PC-3 (cell line): Measurements from ENCODE around the gene EFTUD2. TPM values are rescaled to one million over a fixed set of nuclear protein-coding genes. Genes with fewer than 3 reads are reported as not detected.

Experiments
- ATAC-seq: fragments of 200-7000 bp; cut with Tn5 transposase; 2 replicates; pipeline ENCODE4 v1.9.1; 2020; ENCODE audit warnings: mild to moderate bottlenecking, moderate library complexity
- BruUV-seq: library from RNA; stranded (reverse); fragments of 400-500 nt; replicated peaks from 2 replicates; lab custom pipeline; 2021; lab: Mats Ljungman, UMichigan
- CTCF ChIA-PET: fragments of 300-600 bp; sonication (Branson Sonifier 250); formaldehyde crosslinking; loops from one replicate; lab custom pipeline; 2022; ENCODE audit warnings: antibody characterized with exemption; lab: Charles Lee
- POLR2A ChIA-PET: fragments of 300-600 bp; sonication (Branson Sonifier 250); formaldehyde crosslinking; loops from one replicate; lab custom pipeline; 2022; ENCODE audit warnings: antibody characterized with exemption; ENCODE audit not compliant: unreplicated experiment; lab: Charles Lee
- DNase-seq: peaks from one replicate; pipeline ENCODE4 v3.0.0-alpha.2; 2015
- H2AFZ ChIP-seq: fragments of 300-600 bp; sonication (generic); 2 replicates; pipeline ENCODE4 v1.6.0; 2016; ENCODE audit warnings: antibody characterized with exemption, low read length
- H3F3A ChIP-seq: fragments of 300-600 bp; sonication (generic); one replicate; pipeline ENCODE4 v1.6.0; 2017; ENCODE audit warnings: antibody characterized with exemption, low read length, control low read depth, mild to moderate bottlenecking; ENCODE audit not compliant: unreplicated experiment
- H3K27ac ChIP-seq: fragments of 300-600 bp; sonication (generic); 2 replicates; pipeline ENCODE4 v1.5.1; 2016; ENCODE audit warnings: mild to moderate bottlenecking, low read length
- H3K27me3 ChIP-seq: fragments of 300-600 bp; sonication (generic); 2 replicates; pipeline ENCODE4 v1.6.1; 2016; ENCODE audit warnings: low read length, mixed read lengths
- H3K36me3 ChIP-seq: fragments of 300-600 bp; sonication (generic); 2 replicates; pipeline ENCODE4 v1.6.1; 2016; ENCODE audit warnings: low read depth, mixed run types, low read length, mixed read lengths
- H3K4me1 ChIP-seq: fragments of 300-600 bp; sonication (generic); 2 replicates; pipeline ENCODE4 v1.5.1; 2016; ENCODE audit warnings: low read length; ENCODE audit not compliant: insufficient read depth
- H3K4me2 ChIP-seq: fragments of 300-600 bp; sonication (generic); 2 replicates; pipeline ENCODE4 v1.6.0; 2016; ENCODE audit warnings: low read length
- H3K4me3 ChIP-seq: fragments of 300-600 bp; sonication (generic); 2 replicates; pipeline ENCODE4 v1.5.1; 2016; ENCODE audit warnings: mild to moderate bottlenecking, low read length, mixed read lengths
- H3K79me2 ChIP-seq: fragments of 300-600 bp; sonication (generic); 2 replicates; pipeline ENCODE4 v1.6.1; 2017; ENCODE audit warnings: low read length, mixed read lengths
- H3K9ac ChIP-seq: fragments of 300-600 bp; sonication (generic); 2 replicates; pipeline ENCODE4 v1.6.0; 2016; ENCODE audit warnings: mild to moderate bottlenecking, low read length
- H3K9me2 ChIP-seq: fragments of 300-600 bp; sonication (generic); replicated peaks from 2 replicates; pipeline ENCODE4 v1.6.1; 2016; ENCODE audit warnings: mixed run types, low read length, mixed read lengths
- H3K9me3 ChIP-seq: fragments of 300-600 bp; sonication (generic); 2 replicates; pipeline ENCODE4 v1.6.1; 2016; ENCODE audit warnings: low read length, mixed read lengths
- H4K20me1 ChIP-seq: fragments of 300-600 bp; sonication (generic); 2 replicates; pipeline ENCODE4 v1.6.1; 2016; ENCODE audit warnings: low read length, mixed read lengths
- EZH2 ChIP-seq: fragments of 300-600 bp; sonication (generic); IDR thresholded peaks from one replicate; pipeline ENCODE4 v1.6.1; 2017; ENCODE audit warnings: antibody characterized with exemption, mild to moderate bottlenecking, low read length; ENCODE audit not compliant: unreplicated experiment
- EZH2phosphoT487 ChIP-seq: fragments of 300-600 bp; sonication (generic); IDR thresholded peaks from 2 replicates; pipeline ENCODE4 v1.6.1; 2018; ENCODE audit warnings: mild to moderate bottlenecking, antibody characterized with exemption, low read length, borderline replicate concordance
- intact Hi-C: fragments of 100-400 bp; cut with micrococcal nuclease; formaldehyde crosslinking; loops from 2 replicates; pipeline ENCODE4 v1.9.0; 2023
- total RNA-seq: library from RNA; depleted of rRNA; stranded (reverse); fragments of >200 nt; gene quantifications from 2 replicates; pipeline ENCODE4 v1.2.3, GENCODE V29; 2014
- TF ChIP-seq, protein P1 (sequence below): fragments of 300-600 bp; sonication (generic); conservative IDR thresholded peaks from 2 replicates; pipeline ENCODE4 v1.5.1; 2017; ENCODE audit warnings: antibody characterized with exemption, low read depth, mild to moderate bottlenecking, low read length

The EFTUD2 gene
- total RNA-seq, 1 experiment from 2014 or later = 227 TPM

- no peak for DNase-seq
These were observed 45.1 kb downstream of the EFTUD2 start for GRCh38 chr17:44854192-44854591.

DNA sequence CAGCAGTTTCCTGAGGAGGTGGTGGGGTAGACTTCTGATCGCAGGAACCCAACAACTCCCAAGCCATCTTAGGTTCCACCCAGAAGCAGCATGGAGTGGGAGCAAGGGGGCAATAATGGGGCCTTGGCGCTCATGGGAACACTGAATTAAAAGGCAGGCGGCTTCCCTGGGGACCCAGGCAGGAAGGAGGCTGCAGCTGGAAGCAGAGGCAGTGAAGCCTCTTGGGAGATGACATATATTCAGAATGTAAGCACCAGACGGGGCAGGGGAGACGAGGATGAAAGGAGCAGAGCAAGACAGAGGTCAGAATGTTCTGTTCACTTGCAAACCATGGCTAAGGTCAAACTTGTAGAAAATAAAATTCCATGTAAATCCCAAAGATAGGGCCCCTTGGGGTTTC is 48.6 kb downstream of the EFTUD2 start:
- no peak for TF ChIP-seq EZH2
- Histone ChIP-seq H3K9ac (no peak overlapping the region), H3K4me3 (no peak overlapping the region), H2AFZ (no peak overlapping the region), H4K20me1 (no peaks in the 10 kb centered on the region), H3K4me1 (no peaks in the 10 kb centered on the region), H3K27ac (no peak overlapping the region), H3K9me3 (no peaks in the 10 kb centered on the region), H3K36me3 (peaks cover 48% of the 10 kb centered on the region), H3K9me2 (no peaks in the 10 kb centered on the region), H3K4me2 (no peak overlapping the region), H3K79me2 (no peaks in the 10 kb centered on the region), H3F3A (no peaks in the 10 kb centered on the region), H3K27me3 (no peaks in the 10 kb centered on the region)
- intact Hi-C loops = no loop called here
- DNase-seq (no peak), ATAC-seq (no peak)
- BruUV-seq = no TSS peak
- ChIA-PET POLR2A (no interaction called here), CTCF (no interaction called here)

More at GRCh38 chr17:44854192-44854591, 45.1 kb downstream of the EFTUD2 start:
- POLR2A ChIA-PET = no interaction called here
- TF ChIP-seq, protein P1, sequence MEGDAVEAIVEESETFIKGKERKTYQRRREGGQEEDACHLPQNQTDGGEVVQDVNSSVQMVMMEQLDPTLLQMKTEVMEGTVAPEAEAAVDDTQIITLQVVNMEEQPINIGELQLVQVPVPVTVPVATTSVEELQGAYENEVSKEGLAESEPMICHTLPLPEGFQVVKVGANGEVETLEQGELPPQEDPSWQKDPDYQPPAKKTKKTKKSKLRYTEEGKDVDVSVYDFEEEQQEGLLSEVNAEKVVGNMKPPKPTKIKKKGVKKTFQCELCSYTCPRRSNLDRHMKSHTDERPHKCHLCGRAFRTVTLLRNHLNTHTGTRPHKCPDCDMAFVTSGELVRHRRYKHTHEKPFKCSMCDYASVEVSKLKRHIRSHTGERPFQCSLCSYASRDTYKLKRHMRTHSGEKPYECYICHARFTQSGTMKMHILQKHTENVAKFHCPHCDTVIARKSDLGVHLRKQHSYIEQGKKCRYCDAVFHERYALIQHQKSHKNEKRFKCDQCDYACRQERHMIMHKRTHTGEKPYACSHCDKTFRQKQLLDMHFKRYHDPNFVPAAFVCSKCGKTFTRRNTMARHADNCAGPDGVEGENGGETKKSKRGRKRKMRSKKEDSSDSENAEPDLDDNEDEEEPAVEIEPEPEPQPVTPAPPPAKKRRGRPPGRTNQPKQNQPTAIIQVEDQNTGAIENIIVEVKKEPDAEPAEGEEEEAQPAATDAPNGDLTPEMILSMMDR = no peak
- TF ChIP-seq EZH2phosphoT487 = no peak
- no peaks in the 10 kb centered on the region for H3K4me1 ChIP-seq
- no peaks in the 10 kb centered on the region for H3K27me3 ChIP-seq
- CTCF ChIA-PET = no interaction called here
- intact Hi-C loops = no loop called here
- no peak overlapping the region for H3K4me2 ChIP-seq
- H3K27ac ChIP-seq = no peak overlapping the region
- H3F3A ChIP-seq = no peaks in the 10 kb centered on the region
- no peak overlapping the region for H3K9ac ChIP-seq
- H4K20me1 ChIP-seq = no peaks in the 10 kb centered on the region
- no peaks in the 10 kb centered on the region for H3K79me2 ChIP-seq
- no peaks in the 10 kb centered on the region for H3K9me3 ChIP-seq
- H3K36me3 ChIP-seq = peaks cover 81% of the 10 kb centered on the region
- H2AFZ ChIP-seq = no peak overlapping the region
- no peak for ATAC-seq
- H3K4me3 ChIP-seq = no peak overlapping the region
- H3K9me2 ChIP-seq = no peaks in the 10 kb centered on the region
- BruUV-seq = no TSS peak

- H3K9me2 ChIP-seq = no peaks in the 10 kb centered on the region
- no peaks in the 10 kb centered on the region for H3F3A ChIP-seq
- ATAC-seq (no peak), DNase-seq (no peak)
- intact Hi-C loops = no loop called here
- POLR2A ChIA-PET = no interaction called here
- no peak overlapping the region for H3K9ac ChIP-seq
- H3K4me2 ChIP-seq = no peak overlapping the region
- no peak overlapping the region for H2AFZ ChIP-seq
- H3K4me1 ChIP-seq = no peaks in the 10 kb centered on the region
- H3K36me3 ChIP-seq = peaks cover 45% of the 10 kb centered on the region
- H3K79me2 ChIP-seq = no peaks in the 10 kb centered on the region
- no peak overlapping the region for H3K4me3 ChIP-seq
- no peaks in the 10 kb centered on the region for H4K20me1 ChIP-seq
- TSS peak; percentile 13 for BruUV-seq
- no peak overlapping the region for H3K27ac ChIP-seq
- H3K9me3 ChIP-seq = no peaks in the 10 kb centered on the region
- CTCF ChIA-PET = no interaction called here
- H3K27me3 ChIP-seq = no peaks in the 10 kb centered on the region
- TF ChIP-seq EZH2 (no peak), EZH2phosphoT487 (no peak)
- TF ChIP-seq, protein P1 = no peak
These were observed 49.2 kb downstream of the EFTUD2 start for GRCh38 chr17:44850025-44850424.
